Smooth muscle cell (in vitro differentiated cells): Measurements from ENCODE around the gene RINT1. TPM values are rescaled to one million over a fixed set of nuclear protein-coding genes. Genes with fewer than 3 reads are reported as not detected.

ENCODE experiments used
- DNase-seq: peaks from one replicate; lab custom pipeline; 2025; ENCODE audit not compliant: unreplicated experiment; lab: John Stamatoyannopoulos, UW
- H2AFZ ChIP-seq: fragments of 200-600 bp; sonication (generic); 2 replicates; pipeline ENCODE4 v1.6.0; 2016; ENCODE audit warnings: antibody characterized with exemption, low read depth, mild to moderate bottlenecking
- H3F3A ChIP-seq: fragments of 200-600 bp; sonication (generic); 2 replicates; pipeline ENCODE4 v1.6.0; 2017; ENCODE audit warnings: antibody characterized with exemption, low read depth
- H3K27ac ChIP-seq: fragments of 200-600 bp; sonication (generic); 2 replicates; pipeline ENCODE4 v1.5.1; 2016; ENCODE audit warnings: low read depth, mild to moderate bottlenecking
- H3K27me3 ChIP-seq: fragments of 200-600 bp; sonication (generic); 2 replicates; pipeline ENCODE4 v1.6.1; 2016; ENCODE audit warnings: low read depth, mild to moderate bottlenecking
- H3K36me3 ChIP-seq: fragments of 200-600 bp; sonication (generic); 2 replicates; pipeline ENCODE4 v1.5.1; 2016; ENCODE audit warnings: low read depth
- H3K4me1 ChIP-seq: fragments of 200-600 bp; sonication (generic); 2 replicates; pipeline ENCODE4 v1.5.1; 2016; ENCODE audit warnings: low read depth
- H3K4me2 ChIP-seq: fragments of 200-600 bp; sonication (generic); 2 replicates; pipeline ENCODE4 v1.6.0; 2016; ENCODE audit warnings: mild to moderate bottlenecking
- H3K4me3 ChIP-seq: fragments of 200-600 bp; sonication (generic); 2 replicates; pipeline ENCODE4 v1.5.1; 2016; ENCODE audit warnings: mild to moderate bottlenecking
- H3K79me2 ChIP-seq: fragments of 200-600 bp; sonication (generic); 2 replicates; pipeline ENCODE4 v1.6.0; 2016; ENCODE audit warnings: low read depth, mild to moderate bottlenecking
- H3K9ac ChIP-seq: fragments of 200-600 bp; sonication (generic); 2 replicates; pipeline ENCODE4 v1.6.0; 2016; ENCODE audit warnings: low read depth
- H3K9me3 ChIP-seq: fragments of 200-600 bp; sonication (generic); replicated peaks from 2 replicates; pipeline ENCODE4 v1.5.1; 2016; ENCODE audit warnings: low read depth
- H4K20me1 ChIP-seq: fragments of 200-600 bp; sonication (generic); 2 replicates; pipeline ENCODE4 v1.6.0; 2016; ENCODE audit warnings: low read depth
- CTCF ChIP-seq: fragments of 200-600 bp; sonication (generic); IDR thresholded peaks from 2 replicates; pipeline ENCODE4 v1.5.1; 2017; ENCODE audit warnings: borderline replicate concordance, mild to moderate bottlenecking, antibody characterized with exemption; ENCODE audit not compliant: insufficient read depth, poor library complexity, severe bottlenecking
- WGBS: methylation state at CpG from one replicate; pipeline ENCODE4 v1.1.7; 2016; ENCODE audit warnings: low lambda C conversion rate; 5-methylcytosine and 5-hydroxymethylcytosine counted together
- polyA plus RNA-seq: library from polyadenylated mRNA; unstranded; fragments of >200 nt; fragmentation: Nextera tagmentation; extraction: Ambion mirVana; gene quantifications from 2 replicates; pipeline ENCODE4 v1.2.1, GENCODE V29; 2016
- total RNA-seq: library from RNA; depleted of rRNA; stranded (reverse); fragments of >200 nt; gene quantifications from 2 replicates; pipeline ENCODE4 v1.2.3, GENCODE V29; 2014

Gene RINT1
- total and polyA plus RNA-seq, 2 experiments from 2014 or later, result 18.9 to 22.4 TPM

- Histone ChIP-seq H3K4me3 (no peak overlapping the region), H2AFZ (no peak overlapping the region), H3K4me1 (no peaks in the 10 kb centered on the region), H3K79me2 (no peaks in the 10 kb centered on the region), H3K9me3 (no peaks in the 10 kb centered on the region), H3F3A (peaks cover 3% of the 10 kb centered on the region), H3K27me3 (no peaks in the 10 kb centered on the region), H3K9ac (no peak overlapping the region), H3K27ac (no peak overlapping the region), H4K20me1 (peaks cover 15% of the 10 kb centered on the region), H3K36me3 (peaks cover 36% of the 10 kb centered on the region), H3K4me2 (no peak overlapping the region)
- 98% methylated on average over 2 of the region's 2 CpGs for WGBS
- DNase-seq, result no peak
- no peak for TF ChIP-seq CTCF
Measured at GRCh38 chr7:105567024-105567423, 35.0 kb downstream of the RINT1 start.

- Histone ChIP-seq H3K27ac (no peak overlapping the region), H3K9me3 (no peaks in the 10 kb centered on the region), H3K4me2 (no peak overlapping the region), H3K36me3 (peaks cover 28% of the 10 kb centered on the region), H3K27me3 (no peaks in the 10 kb centered on the region), H3K4me3 (no peak overlapping the region), H2AFZ (no peak overlapping the region), H3F3A (peaks cover 6% of the 10 kb centered on the region), H3K79me2 (no peaks in the 10 kb centered on the region), H3K9ac (no peak overlapping the region), H3K4me1 (no peaks in the 10 kb centered on the region), H4K20me1 (peaks cover 7% of the 10 kb centered on the region)
- no peak for TF ChIP-seq CTCF
- 96% methylated on average over 3 of the region's 3 CpGs for WGBS
- DNase-seq, result no peak
Measured at GRCh38 chr7:105567821-105568220, 35.8 kb downstream of the RINT1 start.

DNA sequence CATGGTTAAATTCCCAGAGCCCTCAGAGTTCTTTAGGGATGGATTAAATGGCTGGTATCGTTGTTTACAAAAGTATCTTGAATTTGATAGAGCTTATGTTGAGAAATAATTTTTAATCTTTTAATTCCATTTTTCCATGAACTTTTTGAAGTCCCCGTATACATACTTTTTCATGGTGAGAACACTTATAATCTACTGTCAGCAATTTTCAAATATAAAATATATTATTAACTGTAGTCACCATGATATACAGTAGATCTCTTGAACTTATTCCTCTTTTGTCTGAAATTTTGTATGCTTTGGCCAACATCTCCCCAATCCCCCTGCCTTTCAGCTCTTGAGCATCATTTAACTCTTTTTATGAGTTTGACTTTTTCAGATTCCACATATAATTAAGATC lies 39.9 kb downstream of the RINT1 start:
- WGBS, result 93% methylated on average over 2 of the region's 2 CpGs
- Histone ChIP-seq H3K9ac (no peak overlapping the region), H3K27ac (no peak overlapping the region), H3K79me2 (no peaks in the 10 kb centered on the region), H4K20me1 (no peaks in the 10 kb centered on the region), H3K4me2 (no peak overlapping the region), H3K9me3 (no peaks in the 10 kb centered on the region), H3K4me3 (no peak overlapping the region), H3F3A (peaks cover 6% of the 10 kb centered on the region), H3K36me3 (peaks cover 14% of the 10 kb centered on the region), H2AFZ (no peak overlapping the region), H3K4me1 (no peaks in the 10 kb centered on the region), H3K27me3 (no peaks in the 10 kb centered on the region)
- no peak for TF ChIP-seq CTCF
- no peak for DNase-seq

DNA sequence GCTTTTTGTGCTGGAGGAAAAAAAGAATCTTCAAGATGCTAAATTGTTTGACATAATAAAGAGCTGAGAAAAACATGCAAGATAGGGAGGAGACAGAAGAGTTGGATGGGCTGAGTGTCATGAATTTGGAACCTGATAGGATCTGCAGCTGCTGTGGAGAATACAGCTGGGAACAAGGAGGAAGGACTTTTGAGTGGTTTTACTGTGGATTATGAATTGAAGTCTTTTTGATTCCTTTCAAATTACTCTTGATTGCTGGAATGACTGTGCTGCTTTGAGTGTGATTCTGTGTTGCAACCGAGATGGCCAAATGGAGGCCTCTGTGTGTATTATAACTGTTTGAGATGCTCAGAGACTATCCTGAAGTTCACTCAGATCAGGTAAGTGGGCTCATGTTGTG lies 45.2 kb downstream of the RINT1 start:
- Histone ChIP-seq H3K4me3 (no peak overlapping the region), H3K4me2 (no peak overlapping the region), H2AFZ (no peak overlapping the region), H3K4me1 (peaks cover 4% of the 10 kb centered on the region), H3F3A (peaks cover 3% of the 10 kb centered on the region), H4K20me1 (no peaks in the 10 kb centered on the region), H3K9ac (no peak overlapping the region), H3K9me3 (no peaks in the 10 kb centered on the region), H3K79me2 (no peaks in the 10 kb centered on the region), H3K27ac (no peak overlapping the region), H3K36me3 (no peaks in the 10 kb centered on the region), H3K27me3 (no peaks in the 10 kb centered on the region)
- no peak for TF ChIP-seq CTCF
- 86% methylated on average over 1 of the region's 1 CpG for WGBS
- DNase-seq, result no peak
